Measurements from ENCODE around the gene RAB11FIP4. TPM values are rescaled to one million over a fixed set of nuclear protein-coding genes. Genes with fewer than 3 reads are reported as not detected.

The RAB11FIP4 gene
- total RNA-seq, 4 donors from 2014 or later: 0.09 to 0.22 (median 0.16) TPM; not detected in 1

- DNase-seq (no peak), ATAC-seq (no peak)
- in situ Hi-C loops (cut with MboI; ENCODE audit: low sequenced_read_pairs in 4 of 4): no loop called here
Measured at GRCh38 chr17:31404028-31404949, 12.8 kb downstream of the RAB11FIP4 start.

GRCh38 chr17:31405890-31406371 lies 14.5 kb downstream of the RAB11FIP4 start:
- DNase-seq: no peak
- in situ Hi-C loops (cut with MboI; ENCODE audit: low sequenced_read_pairs in 4 of 4): no loop called here
- Histone ChIP-seq H3K36me3 (no peaks in the 10 kb centered on the region), H3K4me1 (no peaks in the 10 kb centered on the region), H3K27me3 (peaks cover 0 to 4% (median 0%) of the 10 kb centered on the region in 3 donors), H3K4me3 (no peak overlapping the region), H3K9me3 (no peaks in the 10 kb centered on the region), H3K27ac (no peak overlapping the region)
- TF ChIP-seq, protein P1, sequence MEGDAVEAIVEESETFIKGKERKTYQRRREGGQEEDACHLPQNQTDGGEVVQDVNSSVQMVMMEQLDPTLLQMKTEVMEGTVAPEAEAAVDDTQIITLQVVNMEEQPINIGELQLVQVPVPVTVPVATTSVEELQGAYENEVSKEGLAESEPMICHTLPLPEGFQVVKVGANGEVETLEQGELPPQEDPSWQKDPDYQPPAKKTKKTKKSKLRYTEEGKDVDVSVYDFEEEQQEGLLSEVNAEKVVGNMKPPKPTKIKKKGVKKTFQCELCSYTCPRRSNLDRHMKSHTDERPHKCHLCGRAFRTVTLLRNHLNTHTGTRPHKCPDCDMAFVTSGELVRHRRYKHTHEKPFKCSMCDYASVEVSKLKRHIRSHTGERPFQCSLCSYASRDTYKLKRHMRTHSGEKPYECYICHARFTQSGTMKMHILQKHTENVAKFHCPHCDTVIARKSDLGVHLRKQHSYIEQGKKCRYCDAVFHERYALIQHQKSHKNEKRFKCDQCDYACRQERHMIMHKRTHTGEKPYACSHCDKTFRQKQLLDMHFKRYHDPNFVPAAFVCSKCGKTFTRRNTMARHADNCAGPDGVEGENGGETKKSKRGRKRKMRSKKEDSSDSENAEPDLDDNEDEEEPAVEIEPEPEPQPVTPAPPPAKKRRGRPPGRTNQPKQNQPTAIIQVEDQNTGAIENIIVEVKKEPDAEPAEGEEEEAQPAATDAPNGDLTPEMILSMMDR (IDR thresholded peaks at IDR 0.05 in 4 of 5, conservative IDR thresholded peaks at IDR 0.05 in 1 of 5): no peak
- no peak for TF ChIP-seq POLR2A (IDR thresholded peaks at IDR 0.05)
- intact Hi-C loops (cut with DNase I; ENCODE audit: low total_unique reads): no loop called here
- no peak for ATAC-seq

More at GRCh38 chr17:31404028-31404949, 12.8 kb downstream of the RAB11FIP4 start:
- intact Hi-C loops (cut with DNase I; ENCODE audit: low total_unique reads): no loop called here
- Histone ChIP-seq H3K27ac (no peak overlapping the region), H3K36me3 (no peaks in the 10 kb centered on the region), H3K27me3 (peaks cover 0 to 3% (median 0%) of the 10 kb centered on the region in 3 donors), H3K4me1 (no peaks in the 10 kb centered on the region), H3K4me3 (no peak overlapping the region), H3K9me3 (no peaks in the 10 kb centered on the region)
- TF ChIP-seq, protein P1 (IDR thresholded peaks at IDR 0.05 in 4 of 5, conservative IDR thresholded peaks at IDR 0.05 in 1 of 5): no peak
- no peak for TF ChIP-seq POLR2A (IDR thresholded peaks at IDR 0.05)

GRCh38 chr17:31408586-31408985 lies 17.1 kb downstream of the RAB11FIP4 start:
- intact Hi-C loops (cut with DNase I; ENCODE audit: low total_unique reads) (no loop called here), in situ Hi-C loops (cut with MboI; ENCODE audit: low sequenced_read_pairs in 4 of 4) (no loop called here)
- H3K27ac ChIP-seq: no peak overlapping the region
- DNase-seq: no peak
- H3K4me1 ChIP-seq: peaks cover 0 to 2% of the 10 kb centered on the region in 2 donors
- TF ChIP-seq, protein P1 (IDR thresholded peaks at IDR 0.05 in 4 of 5, conservative IDR thresholded peaks at IDR 0.05 in 1 of 5): no peak
- no peak for TF ChIP-seq POLR2A (IDR thresholded peaks at IDR 0.05)
- no peak overlapping the region for H3K4me3 ChIP-seq
- no peaks in the 10 kb centered on the region for H3K9me3 ChIP-seq
- no peaks in the 10 kb centered on the region for H3K36me3 ChIP-seq
- H3K27me3 ChIP-seq: peaks cover 0 to 4% (median 0%) of the 10 kb centered on the region in 3 donors
- ATAC-seq: no peak

GRCh38 chr17:31411707-31412285 lies 20.3 kb downstream of the RAB11FIP4 start:
- Histone ChIP-seq H3K36me3 (no peaks in the 10 kb centered on the region), H3K27me3 (peaks cover 0 to 4% (median 0%) of the 10 kb centered on the region in 3 donors), H3K27ac (no peak overlapping the region), H3K4me1 (peaks cover 5 to 9% of the 10 kb centered on the region in 2 donors), H3K9me3 (no peaks in the 10 kb centered on the region), H3K4me3 (no peak overlapping the region)
- in situ Hi-C loops (cut with MboI; ENCODE audit: low sequenced_read_pairs in 4 of 4): no loop called here
- TF ChIP-seq, protein P1 (IDR thresholded peaks at IDR 0.05 in 4 of 5, conservative IDR thresholded peaks at IDR 0.05 in 1 of 5): no peak
- no peak for TF ChIP-seq POLR2A (IDR thresholded peaks at IDR 0.05)
- DNase-seq (no peak), ATAC-seq (no peak)
- intact Hi-C loops (cut with DNase I; ENCODE audit: low total_unique reads): no loop called here

All from gastrocnemius medialis (tissue), 4 donors.